Endothelial cell of umbilical vein (primary cell): ENCODE data around the gene UTF1. TPM values are rescaled to one million over a fixed set of nuclear protein-coding genes. Genes with fewer than 3 reads are reported as not detected.

Source experiments
- BruUV-seq: library from RNA; stranded (reverse); fragments of 400-500 nt; replicated peaks from 2 replicates; lab custom pipeline; 2021; lab: Mats Ljungman, UMichigan
- CTCF ChIA-PET: fragments of 300-600, 350-600 bp; sonication (Branson Sonifier 250); formaldehyde crosslinking; loops from one replicate; lab custom pipeline; 2021; ENCODE audit warnings: antibody characterized with exemption, inconsistent platforms; lab: Charles Lee
- POLR2A ChIA-PET: fragments of 300-600, 350-600 bp; sonication (Branson Sonifier 250); formaldehyde crosslinking; loops from one replicate; lab custom pipeline; 2021; ENCODE audit warnings: antibody characterized with exemption, inconsistent platforms; lab: Charles Lee
- DNase-seq: peaks from one replicate; pipeline ENCODE4 v3.0.0-alpha.2; 2011; ENCODE audit warnings: low read depth, low spot score
- FAIRE-seq: peaks from 2 replicates; lab custom pipeline; 2011; peaks lifted over from hg19 to GRCh38; lab: Jason Lieb, UNC
- H2AFZ ChIP-seq: 2 replicates; pipeline ENCODE4 v1.6.0; 2012; ENCODE audit warnings: low read depth, low read length, control low read depth, inconsistent platforms
- H3K27ac ChIP-seq: 2 replicates; pipeline ENCODE4 v1.5.1; 2011; ENCODE audit warnings: low read depth, mild to moderate bottlenecking, control low read depth, low read length, moderate library complexity; ENCODE audit not compliant: insufficient read depth
- H3K27me3 ChIP-seq, 2 experiments: 2 replicates each; pipeline versions ENCODE4 v1.6.0 to v1.6.1; 2011; ENCODE audit warnings: low read length in 2 of 2, mixed read lengths in 1 of 2; ENCODE audit not compliant: control insufficient read depth in 2 of 2, insufficient read depth in 2 of 2
- H3K36me3 ChIP-seq, 2 experiments: 2 replicates in 1 of 2; 3 replicates in 1 of 2; pipeline ENCODE4 v1.5.1; 2011; ENCODE audit warnings: low read length in 2 of 2, mild to moderate bottlenecking in 1 of 2, moderate library complexity in 1 of 2; ENCODE audit not compliant: control insufficient read depth in 2 of 2, insufficient read depth in 2 of 2; ENCODE audit errors: extremely low read depth in 1 of 2
- H3K4me1 ChIP-seq: 3 replicates; pipeline ENCODE4 v1.5.1; 2011; ENCODE audit warnings: mild to moderate bottlenecking, low read length; ENCODE audit not compliant: control insufficient read depth, insufficient read depth; ENCODE audit errors: extremely low read depth
- H3K4me2 ChIP-seq: 2 replicates; pipeline ENCODE4 v1.6.1; 2011; ENCODE audit warnings: low read length, control low read depth, mixed read lengths; ENCODE audit not compliant: insufficient read depth
- H3K4me3 ChIP-seq, 3 experiments: fragments of 200-600 bp in 1 of 3; sonication (generic), shearing (Covaris generic) in 1 of 3; replicated peaks in 1 of 3; 2 replicates each; pipeline ENCODE4 v1.5.1; 2011 to 2016; ENCODE audit warnings: control low read depth in 3 of 3, low read length in 3 of 3, mild to moderate bottlenecking in 2 of 3, inconsistent platforms in 1 of 3, low read depth in 1 of 3, moderate library complexity in 1 of 3; ENCODE audit not compliant: insufficient read depth in 1 of 3
- H3K79me2 ChIP-seq: 2 replicates; pipeline ENCODE4 v1.6.0; 2012; ENCODE audit warnings: low read length, inconsistent platforms; ENCODE audit not compliant: control insufficient read depth, insufficient read depth
- H3K9ac ChIP-seq: replicated peaks from 2 replicates; pipeline ENCODE3; 2011; ENCODE audit warnings: low read length, control low read depth; ENCODE audit not compliant: insufficient read depth; ENCODE audit errors: extremely low read depth
- H3K9me1 ChIP-seq: replicated peaks from 3 replicates; pipeline ENCODE4 v1.6.0; 2011; ENCODE audit warnings: mild to moderate bottlenecking, low read length; ENCODE audit not compliant: control insufficient read depth, insufficient read depth; ENCODE audit errors: extremely low read depth
- H3K9me3 ChIP-seq: replicated peaks from 2 replicates; pipeline ENCODE4 v1.5.1; 2012; ENCODE audit warnings: low read length, inconsistent platforms; ENCODE audit not compliant: control insufficient read depth, insufficient read depth
- H4K20me1 ChIP-seq: replicated peaks from 2 replicates; pipeline ENCODE3; 2011; ENCODE audit warnings: mild to moderate bottlenecking, low read length; ENCODE audit not compliant: control insufficient read depth, insufficient read depth; ENCODE audit errors: extremely low read depth
- EZH2 ChIP-seq: IDR thresholded peaks from 2 replicates; pipeline ENCODE4 v1.6.1; 2012; ENCODE audit warnings: borderline replicate concordance, low read depth, mild to moderate bottlenecking, moderate library complexity, low read length, inconsistent platforms; ENCODE audit not compliant: severe bottlenecking
- FOS ChIP-seq: IDR thresholded peaks from 2 replicates; pipeline ENCODE4 v1.6.1; 2011; ENCODE audit warnings: mild to moderate bottlenecking, low read length, moderate library complexity, borderline replicate concordance; ENCODE audit not compliant: insufficient read depth
- GATA2 ChIP-seq: IDR thresholded peaks from 2 replicates; pipeline ENCODE4 v1.7.0; 2011; ENCODE audit warnings: low read depth, mild to moderate bottlenecking, moderate library complexity, mixed read lengths, low read length; ENCODE audit not compliant: insufficient read length, insufficient read depth
- JUN ChIP-seq: IDR thresholded peaks from 2 replicates; pipeline ENCODE4 v1.6.1; 2011; ENCODE audit warnings: borderline replicate concordance, low read depth; ENCODE audit not compliant: insufficient read length, insufficient read depth
- MAX ChIP-seq: IDR thresholded peaks from 2 replicates; pipeline ENCODE4 v1.6.1; 2011; ENCODE audit not compliant: insufficient read depth, insufficient read length
- POLR2A ChIP-seq: IDR thresholded peaks from 2 replicates; pipeline ENCODE4 v1.6.1; 2012; ENCODE audit warnings: low read depth, mild to moderate bottlenecking, control low read depth, low read length
- POLR2AphosphoS5 ChIP-seq: IDR thresholded peaks from 2 replicates; pipeline ENCODE4 v1.6.1; 2012; ENCODE audit warnings: low read depth, mild to moderate bottlenecking, control low read depth, low read length, moderate library complexity; ENCODE audit not compliant: insufficient read depth
- dilution Hi-C: fragments of 300-500 bp; cut with MboI; formaldehyde crosslinking; loops from one replicate; pipeline ENCODE4 v1.15.0; 2019; ENCODE audit warnings: low sequenced_read_pairs; ENCODE audit not compliant: extremely low pct_ligation_motif_present
- intact Hi-C: fragments of 100-400 bp; cut with micrococcal nuclease; formaldehyde crosslinking; loops from one replicate; pipeline ENCODE4 v1.10.0; 2022
- polyA plus RNA-seq, 4 experiments: library from polyadenylated mRNA; depleted of rRNA in 3 of 4; stranded (reverse) in 3 of 4; unstranded in 1 of 4; fragments of >200 nt; gene quantifications; 2 replicates each; pipeline versions ENCODE4 v1.2.1 to v1.2.3, GENCODE V29; 2011 to 2012; ENCODE audit warnings: missing spikeins in 1 of 4
- total RNA-seq: library from RNA; stranded (reverse); gene quantifications from 2 replicates; pipeline ENCODE4 v1.2.3, GENCODE V29; 2021
- TF ChIP-seq, protein P1 (sequence below), 2 donors: IDR thresholded peaks; 1 replicate in 1 of 2; 2 replicates in 1 of 2; pipeline ENCODE4 v1.5.1; 2011; ENCODE audit warnings: low read length in 2 of 2, mild to moderate bottlenecking in 2 of 2, moderate library complexity in 2 of 2, control low read depth in 1 of 2, inconsistent platforms in 1 of 2, low read depth in 1 of 2; ENCODE audit not compliant: insufficient read depth in 1 of 2; ENCODE audit errors: extremely low read depth in 1 of 2

UTF1 gene
- total and polyA plus RNA-seq, 2 donors (not counting 3 experiments of a cell fraction or from before 2014, with no cell fraction given) = not detected

DNA sequence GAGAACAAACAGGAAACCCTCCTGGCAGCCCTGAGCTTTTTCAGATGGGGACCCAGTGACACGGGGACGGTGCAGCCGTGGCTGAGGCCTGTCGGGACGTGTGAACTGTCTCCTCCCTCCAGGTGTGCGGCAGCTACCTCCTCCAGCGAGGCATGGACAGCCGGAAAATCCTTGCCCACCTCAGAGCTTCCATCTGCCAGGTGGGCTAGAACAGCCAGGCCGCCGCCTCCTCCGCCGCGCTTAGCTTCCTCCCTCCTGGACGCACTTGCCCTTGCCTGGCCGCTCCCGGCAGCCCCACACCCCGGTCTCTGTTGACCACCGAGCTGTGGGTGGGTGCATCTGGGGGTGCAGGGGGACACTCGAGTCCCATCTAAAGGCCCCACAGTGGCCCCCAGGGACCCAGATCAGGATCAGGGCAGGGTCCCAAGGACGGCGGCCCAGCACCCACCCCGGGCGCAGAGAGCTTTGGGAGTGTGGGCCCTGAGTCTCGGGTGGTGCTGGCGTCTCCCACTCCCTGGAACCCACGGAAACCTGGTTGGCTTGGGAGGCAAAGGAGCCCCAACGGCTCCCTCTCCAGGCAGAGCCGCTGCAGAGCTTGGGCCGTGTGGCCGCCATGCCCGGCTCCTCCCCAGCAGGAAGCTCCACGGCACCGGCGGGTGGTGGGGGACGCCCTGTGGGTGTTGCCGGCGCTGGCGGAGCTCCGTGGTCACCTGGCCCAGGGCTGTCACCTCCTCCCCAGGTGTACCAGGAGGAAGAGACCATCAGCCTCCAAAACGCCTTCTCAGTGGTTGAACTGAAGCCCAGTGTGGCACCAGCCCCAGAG, 32.9 kb upstream of the UTF1 start:
- H3K9me1 ChIP-seq = no peaks in the 10 kb centered on the region
- no peak overlapping the region for H3K4me2 ChIP-seq
- TF ChIP-seq GATA2 (no peak), EZH2 (no peak)
- FAIRE-seq (no peak), DNase-seq (no peak)
- no peaks in the 10 kb centered on the region for H3K9me3 ChIP-seq
- no peak overlapping the region for H3K4me3 ChIP-seq
- no peaks in the 10 kb centered on the region for H3K27me3 ChIP-seq
- intact Hi-C loops = no loop called here
- no peak overlapping the region for H2AFZ ChIP-seq
- H3K9ac ChIP-seq = no peak overlapping the region
- H4K20me1 ChIP-seq = no peaks in the 10 kb centered on the region
- dilution Hi-C loops = no loop called here
- H3K4me1 ChIP-seq = no peaks in the 10 kb centered on the region
- BruUV-seq = no TSS peak
- no peaks in the 10 kb centered on the region for H3K79me2 ChIP-seq
- no peak overlapping the region for H3K27ac ChIP-seq
- ChIA-PET CTCF (no interaction called here), POLR2A (no interaction called here)
- H3K36me3 ChIP-seq = no peaks in the 10 kb centered on the region

GRCh38 chr10:133197786-133198185, 32.2 kb upstream of the UTF1 start:
- no peaks in the 10 kb centered on the region for H3K4me1 ChIP-seq
- H3K27ac ChIP-seq = no peak overlapping the region
- H3K9me3 ChIP-seq = no peaks in the 10 kb centered on the region
- no peaks in the 10 kb centered on the region for H3K36me3 ChIP-seq
- FAIRE-seq (no peak), DNase-seq (no peak)
- H4K20me1 ChIP-seq = no peaks in the 10 kb centered on the region
- dilution Hi-C loops = no loop called here
- no TSS peak for BruUV-seq
- H3K4me2 ChIP-seq = no peak overlapping the region
- POLR2A ChIA-PET = no interaction called here
- no peaks in the 10 kb centered on the region for H3K9me1 ChIP-seq
- TF ChIP-seq EZH2 = no peak
- no peak for TF ChIP-seq POLR2A
- TF ChIP-seq, protein P1, sequence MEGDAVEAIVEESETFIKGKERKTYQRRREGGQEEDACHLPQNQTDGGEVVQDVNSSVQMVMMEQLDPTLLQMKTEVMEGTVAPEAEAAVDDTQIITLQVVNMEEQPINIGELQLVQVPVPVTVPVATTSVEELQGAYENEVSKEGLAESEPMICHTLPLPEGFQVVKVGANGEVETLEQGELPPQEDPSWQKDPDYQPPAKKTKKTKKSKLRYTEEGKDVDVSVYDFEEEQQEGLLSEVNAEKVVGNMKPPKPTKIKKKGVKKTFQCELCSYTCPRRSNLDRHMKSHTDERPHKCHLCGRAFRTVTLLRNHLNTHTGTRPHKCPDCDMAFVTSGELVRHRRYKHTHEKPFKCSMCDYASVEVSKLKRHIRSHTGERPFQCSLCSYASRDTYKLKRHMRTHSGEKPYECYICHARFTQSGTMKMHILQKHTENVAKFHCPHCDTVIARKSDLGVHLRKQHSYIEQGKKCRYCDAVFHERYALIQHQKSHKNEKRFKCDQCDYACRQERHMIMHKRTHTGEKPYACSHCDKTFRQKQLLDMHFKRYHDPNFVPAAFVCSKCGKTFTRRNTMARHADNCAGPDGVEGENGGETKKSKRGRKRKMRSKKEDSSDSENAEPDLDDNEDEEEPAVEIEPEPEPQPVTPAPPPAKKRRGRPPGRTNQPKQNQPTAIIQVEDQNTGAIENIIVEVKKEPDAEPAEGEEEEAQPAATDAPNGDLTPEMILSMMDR (IDR thresholded peaks at IDR 0.05; ENCODE audit: extremely low read depth in 1 of 2, insufficient read depth in 1 of 2, low read depth in 1 of 2, low read length in 2 of 2) = no peak
- TF ChIP-seq JUN = no peak
- TF ChIP-seq MAX = no peak
- TF ChIP-seq FOS = no peak
- no peak for TF ChIP-seq POLR2AphosphoS5
- TF ChIP-seq GATA2 = no peak
- H3K9ac ChIP-seq = no peak overlapping the region
- no peak overlapping the region for H2AFZ ChIP-seq
- no peaks in the 10 kb centered on the region for H3K27me3 ChIP-seq
- H3K4me3 ChIP-seq = no peak overlapping the region
- CTCF ChIA-PET = no interaction called here
- intact Hi-C loops = no loop called here
- H3K79me2 ChIP-seq = no peaks in the 10 kb centered on the region
